IMR-90 (cell line): Measurements from ENCODE around the gene RCL1. TPM values are rescaled to one million over a fixed set of nuclear protein-coding genes. Genes with fewer than 3 reads are reported as not detected.

Experiments used
- ATAC-seq: fragments of 200-7000 bp; cut with Tn5 transposase; 2 replicates; pipeline ENCODE4 v1.9.1; 2020; ENCODE audit warnings: low read depth, mild to moderate bottlenecking, moderate library complexity
- BruUV-seq: library from RNA; stranded (reverse); fragments of 400-500 nt; replicated peaks from 2 replicates; lab custom pipeline; 2021; lab: Mats Ljungman, UMichigan
- CTCF ChIA-PET: fragments of 300-600 bp; formaldehyde crosslinking; extraction: SDS; loops from one replicate; lab custom pipeline; 2021; ENCODE audit warnings: antibody characterized with exemption; lab: Yijun Ruan, JAX
- POLR2A ChIA-PET: fragments of 300-600 bp; sonication (Branson Sonifier 250); formaldehyde crosslinking; loops from one replicate; lab custom pipeline; 2022; ENCODE audit warnings: antibody characterized with exemption; ENCODE audit not compliant: unreplicated experiment; lab: Charles Lee
- DNase-seq: peaks from one replicate; pipeline ENCODE4 v3.0.0; 2013
- H2AFZ ChIP-seq: replicated peaks from 2 replicates; pipeline ENCODE3; 2013; ENCODE audit warnings: low read length, mild to moderate bottlenecking; ENCODE audit not compliant: poor library complexity
- H2AK5ac ChIP-seq: 2 replicates; pipeline ENCODE4 v1.6.1; 2013; ENCODE audit warnings: low read depth, low read length, inconsistent platforms
- H2AK9ac ChIP-seq: replicated peaks from 2 replicates; pipeline ENCODE3; 2013; ENCODE audit warnings: mild to moderate bottlenecking, low read depth, low read length, moderate library complexity; ENCODE audit not compliant: poor library complexity
- H2BK120ac ChIP-seq: 2 replicates; pipeline ENCODE4 v1.6.1; 2013; ENCODE audit warnings: low read depth, low read length, inconsistent platforms
- H2BK15ac ChIP-seq: 3 replicates; pipeline ENCODE4 v1.6.1; 2013; ENCODE audit warnings: low read depth, low read length, inconsistent platforms
- H2BK20ac ChIP-seq: 2 replicates; pipeline ENCODE4 v1.6.1; 2013; ENCODE audit warnings: low read depth, mild to moderate bottlenecking, inconsistent platforms, low read length, moderate library complexity
- H2BK5ac ChIP-seq: 2 replicates; pipeline ENCODE4 v1.6.1; 2013; ENCODE audit warnings: mild to moderate bottlenecking, low read depth, low read length, inconsistent platforms; ENCODE audit not compliant: poor library complexity, severe bottlenecking
- H3K14ac ChIP-seq: replicated peaks from 2 replicates; pipeline ENCODE4 v1.6.1; 2013; ENCODE audit warnings: low read depth, low read length, inconsistent platforms
- H3K18ac ChIP-seq: 2 replicates; pipeline ENCODE4 v1.6.1; 2013; ENCODE audit warnings: low read depth, low read length, control low read depth
- H3K23ac ChIP-seq: 2 replicates; pipeline ENCODE4 v1.6.1; 2013; ENCODE audit warnings: low read depth, low read length, inconsistent platforms
- H3K27ac ChIP-seq: 2 replicates; pipeline ENCODE4 v1.5.1; 2013; ENCODE audit warnings: mild to moderate bottlenecking, control low read depth, low read length; ENCODE audit not compliant: insufficient read depth
- H3K27me3 ChIP-seq: 2 replicates; pipeline ENCODE4 v1.6.1; 2013; ENCODE audit warnings: low read length; ENCODE audit not compliant: control insufficient read depth, insufficient read depth
- H3K36me3 ChIP-seq: 2 replicates; pipeline ENCODE4 v1.6.1; 2013; ENCODE audit warnings: low read length, mixed read lengths; ENCODE audit not compliant: control insufficient read depth, insufficient read depth
- H3K4ac ChIP-seq: 2 replicates; pipeline ENCODE4 v1.6.1; 2013; ENCODE audit warnings: low read depth, low read length, inconsistent platforms
- H3K4me1 ChIP-seq: 2 replicates; pipeline ENCODE4 v1.6.1; 2013; ENCODE audit warnings: low read length, mixed read lengths; ENCODE audit not compliant: control insufficient read depth, insufficient read depth
- H3K4me2 ChIP-seq: 2 replicates; pipeline ENCODE4 v1.6.1; 2013; ENCODE audit warnings: low read depth, mild to moderate bottlenecking, control low read depth, low read length, moderate library complexity
- H3K4me3 ChIP-seq: 2 replicates; pipeline ENCODE4 v1.5.1; 2013; ENCODE audit warnings: low read depth, mild to moderate bottlenecking, control low read depth, low read length, moderate library complexity; ENCODE audit not compliant: insufficient read depth
- H3K56ac ChIP-seq: 2 replicates; pipeline ENCODE4 v1.6.1; 2013; ENCODE audit warnings: low read length, inconsistent platforms; ENCODE audit not compliant: insufficient read depth; ENCODE audit errors: extremely low read depth
- H3K79me1 ChIP-seq, 2 experiments: 2 replicates each; pipeline ENCODE4 v1.6.1; 2013; ENCODE audit warnings: low read length in 2 of 2, inconsistent platforms in 1 of 2, low read depth in 1 of 2
- H3K9ac ChIP-seq: 2 replicates; pipeline ENCODE4 v1.6.1; 2013; ENCODE audit warnings: low read depth, low read length, control low read depth
- H3K9me1 ChIP-seq: 2 replicates; pipeline ENCODE4 v1.6.1; 2013; ENCODE audit warnings: low read length, inconsistent platforms; ENCODE audit not compliant: insufficient read depth
- H3K9me3 ChIP-seq: 2 replicates; pipeline ENCODE4 v1.6.1; 2013; ENCODE audit warnings: low read length; ENCODE audit not compliant: control insufficient read depth, insufficient read depth
- H4K20me1 ChIP-seq: 2 replicates; pipeline ENCODE4 v1.6.1; 2013; ENCODE audit warnings: low read length, inconsistent platforms; ENCODE audit not compliant: insufficient read depth
- H4K5ac ChIP-seq: 2 replicates; pipeline ENCODE4 v1.6.1; 2013; ENCODE audit warnings: mild to moderate bottlenecking, low read depth, low read length, control low read depth
- H4K8ac ChIP-seq, 2 experiments: 2 replicates each; pipeline ENCODE4 v1.6.1; 2013; ENCODE audit warnings: low read depth in 2 of 2, low read length in 2 of 2, control low read depth in 1 of 2, inconsistent platforms in 1 of 2
- H4K91ac ChIP-seq: 2 replicates; pipeline ENCODE4 v1.6.1; 2013; ENCODE audit warnings: low read depth, low read length, inconsistent platforms; ENCODE audit not compliant: insufficient read depth
- BHLHE40 ChIP-seq: fragments of 150-350 bp; IDR thresholded peaks from 2 replicates; pipeline ENCODE4 v1.6.1; 2016; ENCODE audit warnings: mild to moderate bottlenecking, low read depth, low read length
- CEBPB ChIP-seq: IDR thresholded peaks from 2 replicates; pipeline ENCODE4 v1.6.1; 2012; ENCODE audit warnings: low read depth, low read length, improper control_type of control experiment
- CHD1 ChIP-seq: IDR thresholded peaks from 2 replicates; pipeline ENCODE4 v1.6.1; 2012; ENCODE audit warnings: low read depth, low read length, improper control_type of control experiment
- FOS ChIP-seq: fragments of 150-350 bp; IDR thresholded peaks from 2 replicates; pipeline ENCODE4 v1.6.1; 2016; ENCODE audit warnings: low read depth, low read length
- MAFK ChIP-seq: IDR thresholded peaks from 2 replicates; pipeline ENCODE4 v1.6.1; 2012; ENCODE audit warnings: low read depth, low read length, improper control_type of control experiment
- MAZ ChIP-seq: IDR thresholded peaks from 2 replicates; pipeline ENCODE4 v1.6.1; 2012; ENCODE audit warnings: low read depth, mild to moderate bottlenecking, low read length, improper control_type of control experiment, moderate library complexity, borderline replicate concordance
- MXI1 ChIP-seq: IDR thresholded peaks from 2 replicates; pipeline ENCODE4 v1.6.1; 2012; ENCODE audit warnings: low read depth, mild to moderate bottlenecking, low read length, moderate library complexity, borderline replicate concordance
- NFE2L2 ChIP-seq: fragments of 150-350 bp; IDR thresholded peaks from 2 replicates; pipeline ENCODE4 v1.6.1; 2016; ENCODE audit warnings: low read depth, mild to moderate bottlenecking, low read length
- POLR2A ChIP-seq: IDR thresholded peaks from 2 replicates; pipeline ENCODE4 v1.6.1; 2012; ENCODE audit warnings: mild to moderate bottlenecking, low read depth, low read length
- RAD21 ChIP-seq: IDR thresholded peaks from 2 replicates; pipeline ENCODE4 v1.6.1; 2012; ENCODE audit warnings: low read length, improper control_type of control experiment
- RCOR1 ChIP-seq: IDR thresholded peaks from 2 replicates; pipeline ENCODE4 v1.6.1; 2012; ENCODE audit warnings: mild to moderate bottlenecking, low read length, improper control_type of control experiment; ENCODE audit not compliant: insufficient replicate concordance
- RFX5 ChIP-seq: IDR thresholded peaks from 2 replicates; pipeline ENCODE4 v1.8.0; 2012; ENCODE audit warnings: low read depth, mild to moderate bottlenecking, low read length, moderate library complexity
- SMC3 ChIP-seq: fragments of 150-350 bp; IDR thresholded peaks from 2 replicates; pipeline ENCODE4 v1.6.1; 2016; ENCODE audit warnings: low read depth, mild to moderate bottlenecking, antibody characterized with exemption, low read length, moderate library complexity
- WGBS, 2 experiments: methylation state at CpG; one replicate each; pipeline versions ENCODE4 v1.1.5 to v1.1.7; 2013; ENCODE audit warnings: missing lambda C conversion rate in 2 of 2; ENCODE audit not compliant: insufficient read length in 1 of 2; ENCODE audit errors: extremely low coverage in 2 of 2; 5-methylcytosine and 5-hydroxymethylcytosine counted together
- dilution Hi-C: fragments of 300-500 bp; cut with HindIII; formaldehyde crosslinking; loops from one replicate; pipeline ENCODE4 v1.14.3; 2018; ENCODE audit warnings: low sequenced_read_pairs; ENCODE audit not compliant: unreplicated experiment
- in situ Hi-C: fragments of 300-500 bp; cut with MboI; formaldehyde crosslinking; loops from 3 replicates; pipeline ENCODE4 v1.14.3; 2019; ENCODE audit warnings: low sequenced_read_pairs, inconsistent platforms, mixed read lengths
- intact Hi-C: fragments of 100-400 bp; cut with micrococcal nuclease; formaldehyde crosslinking; loops from 2 replicates; pipeline ENCODE4 v1.10.0; 2022
- polyA plus RNA-seq, 3 experiments: library from polyadenylated mRNA; depleted of rRNA; stranded (reverse); fragments of >200 nt; gene quantifications; 2 replicates each; pipeline ENCODE4 v1.2.3, GENCODE V29; 2012; ENCODE audit warnings: low replicate concordance in 1 of 3
- total RNA-seq: library from RNA; depleted of rRNA; stranded (reverse); fragments of >200 nt; gene quantifications from 2 replicates; pipeline ENCODE4 v1.2.3, GENCODE V29; 2012
- TF ChIP-seq, protein P1 (sequence below): fragments of 150-350 bp; IDR thresholded peaks from 2 replicates; pipeline ENCODE4 v1.6.1; 2017; ENCODE audit warnings: mild to moderate bottlenecking, antibody characterized with exemption, low read length, low read depth
- TF ChIP-seq, protein P2 (sequence below): fragments of 150-350 bp; IDR thresholded peaks from 2 replicates; pipeline ENCODE4 v1.6.1; 2016; ENCODE audit warnings: low read depth, mild to moderate bottlenecking, low read length, moderate library complexity, borderline replicate concordance
- TF ChIP-seq, protein P3 (sequence below): conservative IDR thresholded peaks from 2 replicates; pipeline ENCODE4 v1.5.1; 2012; ENCODE audit warnings: mild to moderate bottlenecking, low read depth, low read length, improper control_type of control experiment

Gene RCL1
- total and polyA plus RNA-seq, 2 of the 4 experiments (the other 2 are of a cell fraction), result 12.3 to 13.8 TPM

DNA sequence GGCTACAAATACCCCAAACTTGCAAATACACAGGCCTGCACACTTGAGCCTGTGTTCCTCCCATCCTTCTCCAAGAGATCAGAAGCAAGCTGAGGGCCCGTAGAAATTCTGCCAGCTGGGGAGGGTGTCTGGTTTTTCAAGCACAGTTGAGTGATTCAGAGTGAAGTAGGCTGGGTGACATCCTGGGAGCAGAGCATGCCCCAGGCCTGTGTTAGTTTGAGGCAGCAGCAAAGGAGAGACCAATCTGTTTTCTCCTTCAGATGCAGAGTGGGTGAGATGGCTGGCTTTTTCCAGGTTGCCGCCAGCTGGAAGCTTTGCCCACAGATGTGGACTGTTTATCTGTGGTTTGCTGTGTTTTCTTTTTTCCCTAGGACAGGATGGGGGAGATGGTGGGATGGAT is 63.1 kb downstream of the RCL1 start:
- H4K8ac ChIP-seq, result peak overlapping the region in 1 of 2 experiments; percentile 18; a peak in 1 of 4 replicates
- POLR2A ChIA-PET, result interaction anchor here (0.5 to 1.0 kb wide), 2 partner anchors 18 to 26 kb away, joined by 3 read pairs; no protein-coding TSS in a partner anchor
- CTCF ChIA-PET, result interaction anchor here (0.8 kb wide), 1 partner anchor 11 kb away, joined by 4 read pairs; no protein-coding TSS in a partner anchor

More for the DNA sequence above, 63.1 kb downstream of the RCL1 start:
- no peak overlapping the region for H3K14ac ChIP-seq
- dilution Hi-C loops, result no loop called here
- no peak overlapping the region for H3K4ac ChIP-seq
- no peak overlapping the region for H3K18ac ChIP-seq
- no peak overlapping the region for H3K56ac ChIP-seq
- no peak overlapping the region for H3K27ac ChIP-seq
- peak overlapping the region; percentile 24 for H2AFZ ChIP-seq
- H3K9ac ChIP-seq, result no peak overlapping the region
- H2AK9ac ChIP-seq, result no peak overlapping the region
- peaks cover 3% of the 10 kb centered on the region; the same call in 1 of the 2 replicates for H3K4me1 ChIP-seq
- H3K27me3 ChIP-seq, result no peaks in the 10 kb centered on the region
- peak; percentile 95 for ATAC-seq
- TF ChIP-seq NFE2L2 (no peak), RFX5 (no peak), MAFK (no peak), CHD1 (no peak), CEBPB (no peak), RAD21 (no peak), SMC3 (no peak; the same call in 1 of the 2 replicates), RCOR1 (no peak), POLR2A (no peak), FOS (no peak), MXI1 (no peak), BHLHE40 (no peak), MAZ (no peak)
- TF ChIP-seq, protein P1, sequence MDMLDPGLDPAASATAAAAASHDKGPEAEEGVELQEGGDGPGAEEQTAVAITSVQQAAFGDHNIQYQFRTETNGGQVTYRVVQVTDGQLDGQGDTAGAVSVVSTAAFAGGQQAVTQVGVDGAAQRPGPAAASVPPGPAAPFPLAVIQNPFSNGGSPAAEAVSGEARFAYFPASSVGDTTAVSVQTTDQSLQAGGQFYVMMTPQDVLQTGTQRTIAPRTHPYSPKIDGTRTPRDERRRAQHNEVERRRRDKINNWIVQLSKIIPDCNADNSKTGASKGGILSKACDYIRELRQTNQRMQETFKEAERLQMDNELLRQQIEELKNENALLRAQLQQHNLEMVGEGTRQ, result no peak
- TF ChIP-seq, protein P2, sequence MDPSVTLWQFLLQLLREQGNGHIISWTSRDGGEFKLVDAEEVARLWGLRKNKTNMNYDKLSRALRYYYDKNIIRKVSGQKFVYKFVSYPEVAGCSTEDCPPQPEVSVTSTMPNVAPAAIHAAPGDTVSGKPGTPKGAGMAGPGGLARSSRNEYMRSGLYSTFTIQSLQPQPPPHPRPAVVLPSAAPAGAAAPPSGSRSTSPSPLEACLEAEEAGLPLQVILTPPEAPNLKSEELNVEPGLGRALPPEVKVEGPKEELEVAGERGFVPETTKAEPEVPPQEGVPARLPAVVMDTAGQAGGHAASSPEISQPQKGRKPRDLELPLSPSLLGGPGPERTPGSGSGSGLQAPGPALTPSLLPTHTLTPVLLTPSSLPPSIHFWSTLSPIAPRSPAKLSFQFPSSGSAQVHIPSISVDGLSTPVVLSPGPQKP, result no peak
- TF ChIP-seq, protein P3, sequence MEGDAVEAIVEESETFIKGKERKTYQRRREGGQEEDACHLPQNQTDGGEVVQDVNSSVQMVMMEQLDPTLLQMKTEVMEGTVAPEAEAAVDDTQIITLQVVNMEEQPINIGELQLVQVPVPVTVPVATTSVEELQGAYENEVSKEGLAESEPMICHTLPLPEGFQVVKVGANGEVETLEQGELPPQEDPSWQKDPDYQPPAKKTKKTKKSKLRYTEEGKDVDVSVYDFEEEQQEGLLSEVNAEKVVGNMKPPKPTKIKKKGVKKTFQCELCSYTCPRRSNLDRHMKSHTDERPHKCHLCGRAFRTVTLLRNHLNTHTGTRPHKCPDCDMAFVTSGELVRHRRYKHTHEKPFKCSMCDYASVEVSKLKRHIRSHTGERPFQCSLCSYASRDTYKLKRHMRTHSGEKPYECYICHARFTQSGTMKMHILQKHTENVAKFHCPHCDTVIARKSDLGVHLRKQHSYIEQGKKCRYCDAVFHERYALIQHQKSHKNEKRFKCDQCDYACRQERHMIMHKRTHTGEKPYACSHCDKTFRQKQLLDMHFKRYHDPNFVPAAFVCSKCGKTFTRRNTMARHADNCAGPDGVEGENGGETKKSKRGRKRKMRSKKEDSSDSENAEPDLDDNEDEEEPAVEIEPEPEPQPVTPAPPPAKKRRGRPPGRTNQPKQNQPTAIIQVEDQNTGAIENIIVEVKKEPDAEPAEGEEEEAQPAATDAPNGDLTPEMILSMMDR, result no peak
- H3K9me3 ChIP-seq, result no peaks in the 10 kb centered on the region
- H4K5ac ChIP-seq, result no peak overlapping the region
- H3K79me1 ChIP-seq, result no peaks in the 10 kb centered on the region; a peak in 2 of 4 replicates
- in situ Hi-C loops, result no loop called here
- H4K20me1 ChIP-seq, result no peaks in the 10 kb centered on the region
- WGBS, 2 experiments, result no CpG with 5 or more reads among the region's 2 CpGs
- H3K4me2 ChIP-seq, result no peak overlapping the region
- peaks cover 8% of the 10 kb centered on the region; the same call in 1 of the 2 replicates for H3K36me3 ChIP-seq
- no peak overlapping the region for H2AK5ac ChIP-seq
- BruUV-seq, result no TSS peak
- H2BK20ac ChIP-seq, result peak overlapping the region; percentile 17; the same call in 1 of the 2 replicates
- H3K4me3 ChIP-seq, result no peak overlapping the region
- H4K91ac ChIP-seq, result no peak overlapping the region
- H2BK15ac ChIP-seq, result no peak overlapping the region
- intact Hi-C loops, result loop anchor here (5.0 kb wide), 1 partner anchor 126 kb away; no protein-coding TSS in a partner anchor
- H3K9me1 ChIP-seq, result peaks cover 8% of the 10 kb centered on the region
- no peak overlapping the region for H2BK5ac ChIP-seq
- DNase-seq, result peak; percentile 78
- no peak overlapping the region for H3K23ac ChIP-seq
- H2BK120ac ChIP-seq, result no peak overlapping the region
